Measurements from ENCODE around the gene SLAIN1. TPM values are rescaled to one million over a fixed set of nuclear protein-coding genes. Genes with fewer than 3 reads are reported as not detected.

The SLAIN1 gene
- total RNA-seq, 2 experiments from 2014 or later = 18.0 to 21.7 TPM

- CTCF ChIA-PET = no interaction called here
- Mint-ChIP-seq H3K9me3 (peaks cover 16% of the 10 kb centered on the region), H3K27me3 (ENCODE audit: low read depth) (no peaks in the 10 kb centered on the region), H3K4me3 (no peak overlapping the region), H3K27ac (no peak overlapping the region), H3K4me1 (ENCODE audit: low read depth) (peaks cover 47% of the 10 kb centered on the region), H3K36me3 (ENCODE audit: low read depth) (peaks cover 16% of the 10 kb centered on the region)
- intact Hi-C loops (cut with micrococcal nuclease) = no loop called here
- DNase-seq = no peak
Observed at GRCh38 chr13:77716692-77717091, 19.2 kb downstream of the SLAIN1 start.

DNA sequence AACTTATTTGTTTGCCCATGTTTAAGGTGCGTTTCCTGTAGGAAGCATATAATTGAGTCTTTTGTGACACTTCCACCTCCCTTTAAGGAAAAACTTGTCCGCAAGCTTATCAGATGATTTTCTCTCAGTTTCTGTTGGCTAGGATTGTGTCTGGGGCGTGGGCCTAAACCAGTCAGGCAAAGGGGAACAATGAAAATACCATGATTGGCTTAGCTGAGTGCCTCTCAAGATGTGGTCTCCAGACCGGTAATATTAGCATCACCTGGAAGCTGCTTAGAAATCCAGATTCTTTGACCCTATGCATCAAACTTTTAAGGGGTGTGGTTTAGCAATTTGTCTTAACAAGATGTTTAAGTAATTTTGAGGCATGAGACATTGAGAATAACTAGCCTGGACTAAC lies 20.0 kb downstream of the SLAIN1 start:
- H3K36me3 Mint-ChIP-seq (ENCODE audit: low read depth) = peaks cover 23% of the 10 kb centered on the region
- CTCF ChIA-PET = no interaction called here
- peaks cover 8% of the 10 kb centered on the region for H3K9me3 Mint-ChIP-seq
- no peak overlapping the region for H3K27ac Mint-ChIP-seq
- no peak for DNase-seq
- peaks cover 47% of the 10 kb centered on the region for H3K4me1 Mint-ChIP-seq (ENCODE audit: low read depth)
- H3K27me3 Mint-ChIP-seq (ENCODE audit: low read depth) = no peaks in the 10 kb centered on the region
- intact Hi-C loops (cut with micrococcal nuclease) = no loop called here
- H3K4me3 Mint-ChIP-seq = no peak overlapping the region

DNA sequence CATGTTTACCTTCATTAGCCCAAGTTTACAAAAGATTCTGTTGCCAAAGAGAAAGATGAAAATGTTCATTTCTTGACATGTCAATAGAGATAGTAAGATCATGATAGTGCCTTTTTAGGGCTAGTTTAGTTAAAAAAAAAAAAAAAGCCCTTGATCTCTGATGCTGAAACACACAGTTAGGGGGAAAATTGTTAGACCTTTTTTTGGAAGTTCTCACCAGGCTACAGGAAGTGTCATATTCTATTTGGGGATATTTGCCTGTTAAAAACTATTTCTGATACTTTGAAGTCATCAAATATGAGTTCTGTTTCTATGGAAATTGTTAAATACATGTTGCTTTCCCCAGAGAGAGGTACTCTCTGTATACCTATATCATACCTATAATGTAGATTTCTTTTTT lies 21.6 kb downstream of the SLAIN1 start:
- Mint-ChIP-seq H3K36me3 (ENCODE audit: low read depth) (peaks cover 32% of the 10 kb centered on the region), H3K4me1 (ENCODE audit: low read depth) (peaks cover 49% of the 10 kb centered on the region), H3K27me3 (ENCODE audit: low read depth) (no peaks in the 10 kb centered on the region), H3K9me3 (no peaks in the 10 kb centered on the region), H3K4me3 (no peak overlapping the region), H3K27ac (no peak overlapping the region)
- no peak for DNase-seq
- CTCF ChIA-PET = interaction anchor here (0.7 kb wide), 2 partner anchors 29 to 1684 kb away, joined by 3 read pairs; no protein-coding TSS in a partner anchor
- intact Hi-C loops (cut with micrococcal nuclease) = no loop called here

- no peak for DNase-seq
- Mint-ChIP-seq H3K27me3 (ENCODE audit: low read depth) (no peaks in the 10 kb centered on the region), H3K9me3 (no peaks in the 10 kb centered on the region), H3K27ac (no peak overlapping the region), H3K36me3 (ENCODE audit: low read depth) (peaks cover 37% of the 10 kb centered on the region), H3K4me1 (ENCODE audit: low read depth) (peaks cover 41% of the 10 kb centered on the region), H3K4me3 (no peak overlapping the region)
- intact Hi-C loops (cut with micrococcal nuclease) = loop anchor here (1.0 kb wide), 1 partner anchor 7 kb away; no protein-coding TSS in a partner anchor
- CTCF ChIA-PET = no interaction called here
Observed at GRCh38 chr13:77720988-77721387, 23.5 kb downstream of the SLAIN1 start.

- H3K4me1 Mint-ChIP-seq (ENCODE audit: low read depth) = peaks cover 34% of the 10 kb centered on the region
- no peaks in the 10 kb centered on the region for H3K9me3 Mint-ChIP-seq
- peaks cover 42% of the 10 kb centered on the region for H3K36me3 Mint-ChIP-seq (ENCODE audit: low read depth)
- intact Hi-C loops (cut with micrococcal nuclease) = no loop called here
- no peak overlapping the region for H3K27ac Mint-ChIP-seq
- CTCF ChIA-PET = no interaction called here
- no peak overlapping the region for H3K4me3 Mint-ChIP-seq
- H3K27me3 Mint-ChIP-seq (ENCODE audit: low read depth) = no peaks in the 10 kb centered on the region
- peak; percentile 18 for DNase-seq
Observed at GRCh38 chr13:77724092-77724491, 26.6 kb downstream of the SLAIN1 start.

- Mint-ChIP-seq H3K27ac (no peak overlapping the region), H3K27me3 (ENCODE audit: low read depth) (no peaks in the 10 kb centered on the region), H3K4me1 (ENCODE audit: low read depth) (peaks cover 43% of the 10 kb centered on the region), H3K4me3 (no peak overlapping the region), H3K36me3 (ENCODE audit: low read depth) (peaks cover 40% of the 10 kb centered on the region), H3K9me3 (no peaks in the 10 kb centered on the region)
- intact Hi-C loops (cut with micrococcal nuclease) = no loop called here
- DNase-seq = no peak
- CTCF ChIA-PET = no interaction called here
Observed at GRCh38 chr13:77725071-77725470, 27.6 kb downstream of the SLAIN1 start.

DNA sequence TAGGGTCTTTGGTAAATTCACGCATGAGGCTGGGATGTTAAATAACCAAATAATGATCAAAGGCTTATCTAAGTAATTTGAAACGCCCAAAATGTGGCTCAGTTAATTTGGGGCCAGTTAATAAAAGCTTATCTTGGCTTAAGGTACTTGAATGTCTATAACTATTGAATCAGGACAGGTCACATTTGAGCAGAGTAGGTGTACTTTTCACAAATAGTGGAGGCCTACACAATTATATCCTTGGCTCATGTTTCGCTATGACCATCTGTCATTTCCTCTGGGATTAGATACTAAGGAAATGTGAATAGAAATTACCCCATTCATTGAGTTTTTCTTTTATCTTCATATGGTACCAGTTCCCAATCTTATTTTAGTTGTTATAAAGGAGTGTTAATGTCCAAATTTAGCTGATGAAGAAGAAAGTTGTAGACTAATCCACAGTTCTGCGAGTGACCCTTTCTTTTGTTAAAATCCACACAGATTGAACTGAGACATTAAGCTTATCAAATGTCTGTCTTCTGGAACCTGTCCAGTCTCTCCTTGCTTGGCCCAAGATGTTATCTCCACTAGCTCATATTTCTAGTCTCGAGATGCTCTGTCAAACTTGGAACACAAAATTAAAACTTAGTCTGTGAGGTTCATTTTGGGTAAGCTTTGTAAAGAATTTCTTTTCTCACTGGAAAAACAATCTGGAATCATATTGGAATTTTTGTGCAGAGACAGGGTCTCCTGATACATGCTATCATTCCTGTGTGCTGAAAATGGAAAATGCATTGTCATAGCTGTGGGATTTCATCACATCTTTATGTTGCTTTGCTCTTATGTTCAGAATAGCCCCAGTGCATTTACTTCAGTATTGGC lies 31.0 kb downstream of the SLAIN1 start:
- Mint-ChIP-seq H3K4me3 (no peak overlapping the region), H3K9me3 (no peaks in the 10 kb centered on the region), H3K4me1 (ENCODE audit: low read depth) (peaks cover 40% of the 10 kb centered on the region), H3K27ac (no peak overlapping the region), H3K27me3 (ENCODE audit: low read depth) (no peaks in the 10 kb centered on the region), H3K36me3 (ENCODE audit: low read depth) (peaks cover 23% of the 10 kb centered on the region)
- DNase-seq = no peak
- CTCF ChIA-PET = interaction anchor here (0.9 kb wide), 1 partner anchor 29 kb away, joined by 3 read pairs; no protein-coding TSS in a partner anchor
- intact Hi-C loops (cut with micrococcal nuclease) = loop anchor here (1.0 kb wide), 1 partner anchor 8 kb away; no protein-coding TSS in a partner anchor

DNA sequence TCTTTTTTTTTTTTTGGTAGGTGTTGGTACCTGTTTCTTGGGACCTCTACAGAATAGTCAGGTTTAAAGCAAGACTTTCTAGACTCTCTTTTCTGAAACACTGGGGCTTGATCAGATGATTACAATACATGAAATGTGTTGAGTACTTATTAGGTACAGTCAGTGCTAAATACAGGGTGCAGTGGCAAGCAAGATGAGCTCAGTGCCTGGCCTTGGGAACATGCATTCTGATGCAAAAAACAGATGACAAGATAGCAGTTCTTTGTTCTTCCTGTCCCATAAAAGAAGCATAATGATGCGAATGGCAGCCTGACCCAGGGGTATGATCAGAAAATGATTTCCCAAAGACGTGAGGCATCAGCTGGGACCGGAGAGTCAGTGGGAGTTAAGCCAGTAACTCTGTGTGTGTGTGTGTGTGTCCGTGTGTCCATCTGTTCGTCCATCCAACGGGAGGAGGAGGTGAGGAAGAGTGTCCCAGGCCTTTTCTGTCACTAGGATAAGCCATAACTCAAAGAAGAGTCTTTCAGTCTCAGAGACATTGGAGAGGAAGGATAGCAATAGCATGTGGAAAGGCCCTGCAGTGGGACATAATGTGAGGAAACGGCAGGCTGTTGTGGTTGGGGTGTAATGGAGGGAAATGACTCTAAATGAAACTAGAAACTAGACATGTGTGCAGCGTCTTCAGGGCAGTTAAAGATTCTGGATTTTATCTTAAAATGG lies 32.2 kb downstream of the SLAIN1 start:
- DNase-seq = peak; percentile 69
- peaks cover 15% of the 10 kb centered on the region for H3K36me3 Mint-ChIP-seq (ENCODE audit: low read depth)
- no peaks in the 10 kb centered on the region for H3K27me3 Mint-ChIP-seq (ENCODE audit: low read depth)

GRCh38 chr13:77730572-77730971 lies 33.1 kb downstream of the SLAIN1 start:
- H3K4me1 Mint-ChIP-seq (ENCODE audit: low read depth) = peaks cover 28% of the 10 kb centered on the region
- no peak overlapping the region for H3K4me3 Mint-ChIP-seq
- H3K36me3 Mint-ChIP-seq (ENCODE audit: low read depth) = peaks cover 13% of the 10 kb centered on the region
- intact Hi-C loops (cut with micrococcal nuclease) = loop anchor here (1.0 to 10.0 kb wide), 5 partner anchors 15 to 846 kb away; partner anchors contain the start of gene KCTD12
- CTCF ChIA-PET = interaction anchor here (1.2 to 1.3 kb wide), 2 partner anchors 34 to 253 kb away, joined by 3 to 4 read pairs; no protein-coding TSS in a partner anchor
- no peak overlapping the region for H3K27ac Mint-ChIP-seq
- no peaks in the 10 kb centered on the region for H3K9me3 Mint-ChIP-seq
- no peaks in the 10 kb centered on the region for H3K27me3 Mint-ChIP-seq (ENCODE audit: low read depth)
- DNase-seq = no peak

More for the DNA sequence above, 32.2 kb downstream of the SLAIN1 start:
- H3K27ac Mint-ChIP-seq = peak overlapping the region; percentile 57
- intact Hi-C loops (cut with micrococcal nuclease) = loop anchor here (1.0 to 10.0 kb wide), 5 partner anchors 14 to 845 kb away; partner anchors contain the start of gene KCTD12
- H3K4me3 Mint-ChIP-seq = no peak overlapping the region
- peaks cover 31% of the 10 kb centered on the region for H3K4me1 Mint-ChIP-seq (ENCODE audit: low read depth)
- no peaks in the 10 kb centered on the region for H3K9me3 Mint-ChIP-seq
- CTCF ChIA-PET = interaction anchor here (1.2 to 1.3 kb wide), 2 partner anchors 33 to 252 kb away, joined by 3 to 4 read pairs; no protein-coding TSS in a partner anchor

GRCh38 chr13:77732287-77732686 lies 34.8 kb downstream of the SLAIN1 start:
- intact Hi-C loops (cut with micrococcal nuclease) = loop anchor here (10.0 kb wide), 1 partner anchor 847 kb away; the partner anchor contains the start of gene KCTD12
- peaks cover 22% of the 10 kb centered on the region for H3K4me1 Mint-ChIP-seq (ENCODE audit: low read depth)
- no peaks in the 10 kb centered on the region for H3K27me3 Mint-ChIP-seq (ENCODE audit: low read depth)
- H3K9me3 Mint-ChIP-seq = no peaks in the 10 kb centered on the region
- H3K36me3 Mint-ChIP-seq (ENCODE audit: low read depth) = peaks cover 13% of the 10 kb centered on the region
- H3K4me3 Mint-ChIP-seq = no peak overlapping the region
- no peak overlapping the region for H3K27ac Mint-ChIP-seq
- no peak for DNase-seq
- CTCF ChIA-PET = no interaction called here

DNA sequence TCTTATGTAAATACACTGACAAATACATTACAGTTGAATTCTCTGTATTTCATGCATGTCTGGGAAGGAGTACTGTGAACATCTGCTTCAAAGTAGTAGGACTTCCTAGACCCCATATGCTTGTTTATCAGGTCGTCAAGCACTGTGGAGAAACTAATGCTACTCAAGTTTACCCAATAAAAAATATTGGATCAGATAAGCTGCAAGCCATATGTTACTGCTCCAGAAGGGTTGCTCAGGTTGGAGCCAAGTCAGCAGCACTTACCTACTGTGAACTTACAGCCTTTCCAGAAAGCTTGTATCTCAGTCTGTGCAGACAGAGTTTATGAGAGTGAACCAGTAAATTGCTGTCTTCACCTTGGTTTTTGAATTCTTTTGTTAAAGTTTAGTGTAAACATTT lies 36.2 kb downstream of the SLAIN1 start:
- no peak overlapping the region for H3K4me3 Mint-ChIP-seq
- intact Hi-C loops (cut with micrococcal nuclease) = loop anchor here (10.0 kb wide), 1 partner anchor 849 kb away; the partner anchor contains the start of gene KCTD12
- H3K36me3 Mint-ChIP-seq (ENCODE audit: low read depth) = peaks cover 9% of the 10 kb centered on the region
- no peaks in the 10 kb centered on the region for H3K27me3 Mint-ChIP-seq (ENCODE audit: low read depth)
- no peak overlapping the region for H3K27ac Mint-ChIP-seq
- peaks cover 20% of the 10 kb centered on the region for H3K4me1 Mint-ChIP-seq (ENCODE audit: low read depth)
- CTCF ChIA-PET = no interaction called here
- no peaks in the 10 kb centered on the region for H3K9me3 Mint-ChIP-seq
- DNase-seq = no peak

- no peak overlapping the region for H3K27ac Mint-ChIP-seq
- no peaks in the 10 kb centered on the region for H3K9me3 Mint-ChIP-seq
- CTCF ChIA-PET = interaction anchor here (0.6 kb wide), 1 partner anchor 105 kb away, joined by 3 read pairs; no protein-coding TSS in a partner anchor
- H3K36me3 Mint-ChIP-seq (ENCODE audit: low read depth) = no peaks in the 10 kb centered on the region
- DNase-seq = peak; percentile 7
- no peak overlapping the region for H3K4me3 Mint-ChIP-seq
- H3K4me1 Mint-ChIP-seq (ENCODE audit: low read depth) = peaks cover 16% of the 10 kb centered on the region
- intact Hi-C loops (cut with micrococcal nuclease) = loop anchor here (10.0 kb wide), 1 partner anchor 853 kb away; the partner anchor contains the start of gene KCTD12
- H3K27me3 Mint-ChIP-seq (ENCODE audit: low read depth) = no peaks in the 10 kb centered on the region
Observed at GRCh38 chr13:77737583-77738200, 40.2 kb downstream of the SLAIN1 start.
